ENCODE data around the gene VPS36. TPM values are rescaled to one million over a fixed set of nuclear protein-coding genes. Genes with fewer than 3 reads are reported as not detected.

VPS36 gene
- total RNA-seq, 1 experiment from 2014 or later: 48.7 TPM

GRCh38 chr13:52463526-52463925 lies 13.1 kb upstream of the VPS36 start:
- Histone ChIP-seq H2AFZ (ENCODE audit: low read length) (no peak overlapping the region), H3K79me2 (ENCODE audit: low read length) (peaks cover 84% of the 10 kb centered on the region), H3K9me2 (replicated peaks; ENCODE audit: insufficient read depth, low read length) (no peaks in the 10 kb centered on the region), H3K36me3 (ENCODE audit: insufficient read depth, low read length) (peaks cover 67% of the 10 kb centered on the region), H3K9ac (ENCODE audit: low read length) (no peak overlapping the region), H3K4me2 (ENCODE audit: low read depth, low read length, poor library complexity, severe bottlenecking) (no peak overlapping the region), H3K9me3 (ENCODE audit: low read length) (no peaks in the 10 kb centered on the region), H3K27ac (ENCODE audit: low read length) (no peak overlapping the region), H3K4me1 (ENCODE audit: low read length) (peaks cover 4% of the 10 kb centered on the region; the same call in 1 of the 2 replicates), H3K4me3 (ENCODE audit: low read length) (no peak overlapping the region), H3K27me3 (ENCODE audit: low read length) (no peaks in the 10 kb centered on the region), H4K20me1 (ENCODE audit: insufficient read depth, low read depth, low read length) (peaks cover 10% of the 10 kb centered on the region; the same call in 1 of the 2 replicates)
- DNase-seq: no peak

- peaks cover 92% of the 10 kb centered on the region for H3K79me2 ChIP-seq (ENCODE audit: low read length)
- DNase-seq: no peak
Observed at GRCh38 chr13:52461265-52461664, 10.8 kb upstream of the VPS36 start.

GRCh38 chr13:52459668-52460067 lies 9.2 kb upstream of the VPS36 start:
- Histone ChIP-seq H3K4me3 (ENCODE audit: low read length) (no peak overlapping the region), H3K9ac (ENCODE audit: low read length) (no peak overlapping the region), H2AFZ (ENCODE audit: low read length) (no peak overlapping the region), H3K36me3 (ENCODE audit: insufficient read depth, low read length) (peaks cover 58% of the 10 kb centered on the region), H3K4me1 (ENCODE audit: low read length) (peaks cover 24% of the 10 kb centered on the region), H3K9me2 (replicated peaks; ENCODE audit: insufficient read depth, low read length) (no peaks in the 10 kb centered on the region), H3K9me3 (ENCODE audit: low read length) (no peaks in the 10 kb centered on the region), H3K27ac (ENCODE audit: low read length) (no peak overlapping the region), H4K20me1 (ENCODE audit: insufficient read depth, low read depth, low read length) (0 out of 2 replicates have a peak, but pooled peaks cover 4% of the 10 kb centered on the region), H3K79me2 (ENCODE audit: low read length) (peaks cover 87% of the 10 kb centered on the region), H3K4me2 (ENCODE audit: low read depth, low read length, poor library complexity, severe bottlenecking) (no peak overlapping the region), H3K27me3 (ENCODE audit: low read length) (no peaks in the 10 kb centered on the region)
- DNase-seq: no peak

More at GRCh38 chr13:52461265-52461664, 10.8 kb upstream of the VPS36 start:
- Histone ChIP-seq H3K9me3 (ENCODE audit: low read length) (no peaks in the 10 kb centered on the region), H3K9ac (ENCODE audit: low read length) (no peak overlapping the region), H3K27me3 (ENCODE audit: low read length) (no peaks in the 10 kb centered on the region), H3K27ac (ENCODE audit: low read length) (no peak overlapping the region), H3K4me3 (ENCODE audit: low read length) (no peak overlapping the region), H2AFZ (ENCODE audit: low read length) (no peak overlapping the region), H3K9me2 (replicated peaks; ENCODE audit: insufficient read depth, low read length) (no peaks in the 10 kb centered on the region), H3K36me3 (ENCODE audit: insufficient read depth, low read length) (peaks cover 73% of the 10 kb centered on the region), H4K20me1 (ENCODE audit: insufficient read depth, low read depth, low read length) (peaks cover 4% of the 10 kb centered on the region; the same call in 1 of the 2 replicates), H3K4me2 (ENCODE audit: low read depth, low read length, poor library complexity, severe bottlenecking) (no peak overlapping the region), H3K4me1 (ENCODE audit: low read length) (peaks cover 19% of the 10 kb centered on the region)

DNA sequence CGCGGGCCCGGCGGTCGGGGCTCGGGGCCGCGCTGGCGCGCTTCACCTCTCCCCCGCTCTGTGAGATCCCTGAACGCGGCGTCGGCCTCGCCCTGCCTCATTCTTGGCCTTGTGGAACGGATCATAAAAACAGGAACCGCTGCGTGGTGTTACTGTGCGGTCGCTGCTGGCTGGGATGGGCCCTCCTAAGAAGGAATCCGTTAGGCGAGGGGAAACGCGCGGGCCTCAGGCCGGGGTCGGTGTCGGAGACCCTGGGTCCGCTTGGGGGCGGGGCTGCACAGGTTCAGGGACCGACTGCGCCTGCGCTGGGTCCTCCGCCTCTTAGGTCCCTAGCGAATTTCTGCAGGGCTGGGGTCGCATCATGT lies 5.2 kb upstream of the VPS36 start:
- H3K4me3 ChIP-seq (ENCODE audit: low read length): peak overlapping the region; percentile 94

GRCh38 chr13:52454820-52455676 lies 4.6 kb upstream of the VPS36 start, which contains the start of gene CKAP2:
Gene CKAP2 (plus strand): TSS chr13:52455478. CDS start chr13:52455557, 79 bp downstream.
- Histone ChIP-seq H3K27ac (ENCODE audit: low read length) (peak within 1 kb of the TSS; percentile 88), H3K9me3 (ENCODE audit: low read length) (no peaks in the 10 kb centered on the region), H3K4me3 (ENCODE audit: low read length) (peak within 1 kb of the TSS; percentile 94), H3K36me3 (ENCODE audit: insufficient read depth, low read length) (peaks cover 20% of the 10 kb centered on the region; the same call in 1 of the 2 replicates), H2AFZ (ENCODE audit: low read length) (peak within 1 kb of the TSS; percentile 42), H3K9me2 (replicated peaks; ENCODE audit: insufficient read depth, low read length) (no peaks in the 10 kb centered on the region), H3K79me2 (ENCODE audit: low read length) (peaks cover 45% of the 10 kb centered on the region), H3K9ac (ENCODE audit: low read length) (peak within 1 kb of the TSS; percentile 92), H3K4me2 (ENCODE audit: low read depth, low read length, poor library complexity, severe bottlenecking) (peak within 1 kb of the TSS; percentile 64), H4K20me1 (ENCODE audit: insufficient read depth, low read depth, low read length) (no peaks in the 10 kb centered on the region), H3K4me1 (ENCODE audit: low read length) (peaks cover 37% of the 10 kb centered on the region), H3K27me3 (ENCODE audit: low read length) (no peaks in the 10 kb centered on the region)
- peak; percentile 97 for DNase-seq

More for the DNA sequence above, 5.2 kb upstream of the VPS36 start:
- Histone ChIP-seq H3K79me2 (ENCODE audit: low read length) (peaks cover 49% of the 10 kb centered on the region), H3K4me1 (ENCODE audit: low read length) (peaks cover 36% of the 10 kb centered on the region), H3K9ac (ENCODE audit: low read length) (peak overlapping the region; percentile 92), H3K27me3 (ENCODE audit: low read length) (no peaks in the 10 kb centered on the region), H3K27ac (ENCODE audit: low read length) (peak overlapping the region; percentile 88), H3K9me3 (ENCODE audit: low read length) (no peaks in the 10 kb centered on the region), H3K4me2 (ENCODE audit: low read depth, low read length, poor library complexity, severe bottlenecking) (peak overlapping the region; percentile 64), H3K36me3 (ENCODE audit: insufficient read depth, low read length) (peaks cover 21% of the 10 kb centered on the region; the same call in 1 of the 2 replicates), H4K20me1 (ENCODE audit: insufficient read depth, low read depth, low read length) (no peaks in the 10 kb centered on the region), H3K9me2 (replicated peaks; ENCODE audit: insufficient read depth, low read length) (no peaks in the 10 kb centered on the region), H2AFZ (ENCODE audit: low read length) (peak overlapping the region; percentile 42; the same call in 1 of the 2 replicates)
- peak; percentile 92 for DNase-seq

DNA sequence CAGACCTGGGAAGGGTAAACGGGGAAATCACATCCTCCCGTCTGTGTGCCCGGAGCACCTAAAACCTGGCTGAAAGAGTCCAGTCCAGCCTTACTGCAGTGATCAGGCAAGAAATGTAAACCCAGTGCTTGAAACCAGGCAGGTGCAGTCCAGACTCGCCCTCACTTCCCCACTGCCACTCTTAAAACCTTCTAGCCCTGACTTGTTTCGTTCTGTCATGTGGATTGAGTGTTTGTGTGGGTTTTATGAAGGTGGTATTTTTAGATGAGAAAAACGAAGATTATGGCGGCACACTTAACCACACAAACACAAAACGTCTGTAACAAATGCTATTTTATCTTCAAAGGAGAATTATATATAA lies 4.0 kb upstream of the VPS36 start:
- H3K9me2 ChIP-seq (replicated peaks; ENCODE audit: insufficient read depth, low read length): no peaks in the 10 kb centered on the region
- DNase-seq: peak; percentile 60
- peak overlapping the region; percentile 64 for H3K4me2 ChIP-seq (ENCODE audit: low read depth, low read length, poor library complexity, severe bottlenecking)
- peak overlapping the region; percentile 88 for H3K27ac ChIP-seq (ENCODE audit: low read length)
- no peaks in the 10 kb centered on the region for H3K9me3 ChIP-seq (ENCODE audit: low read length)
- no peaks in the 10 kb centered on the region for H4K20me1 ChIP-seq (ENCODE audit: insufficient read depth, low read depth, low read length)
- H2AFZ ChIP-seq (ENCODE audit: low read length): peak overlapping the region; percentile 22
- no peaks in the 10 kb centered on the region for H3K27me3 ChIP-seq (ENCODE audit: low read length)
- H3K4me1 ChIP-seq (ENCODE audit: low read length): peaks cover 37% of the 10 kb centered on the region
- peak overlapping the region; percentile 92 for H3K9ac ChIP-seq (ENCODE audit: low read length)
- H3K4me3 ChIP-seq (ENCODE audit: low read length): peak overlapping the region; percentile 94
- H3K36me3 ChIP-seq (ENCODE audit: insufficient read depth, low read length): peaks cover 20% of the 10 kb centered on the region; the same call in 1 of the 2 replicates
- peaks cover 45% of the 10 kb centered on the region for H3K79me2 ChIP-seq (ENCODE audit: low read length)

- no peak overlapping the region for H3K4me3 ChIP-seq (ENCODE audit: low read length)
- no peak overlapping the region for H3K27ac ChIP-seq (ENCODE audit: low read length)
- H3K36me3 ChIP-seq (ENCODE audit: insufficient read depth, low read length): peaks cover 13% of the 10 kb centered on the region; the same call in 1 of the 2 replicates
- no peak overlapping the region for H3K4me2 ChIP-seq (ENCODE audit: low read depth, low read length, poor library complexity, severe bottlenecking)
- H3K4me1 ChIP-seq (ENCODE audit: low read length): peaks cover 50% of the 10 kb centered on the region
- no peaks in the 10 kb centered on the region for H3K9me2 ChIP-seq (replicated peaks; ENCODE audit: insufficient read depth, low read length)
- no peak overlapping the region for H2AFZ ChIP-seq (ENCODE audit: low read length)
- no peaks in the 10 kb centered on the region for H3K27me3 ChIP-seq (ENCODE audit: low read length)
- H4K20me1 ChIP-seq (ENCODE audit: insufficient read depth, low read depth, low read length): peaks cover 6% of the 10 kb centered on the region; the same call in 1 of the 2 replicates
- H3K9ac ChIP-seq (ENCODE audit: low read length): no peak overlapping the region
- H3K79me2 ChIP-seq (ENCODE audit: low read length): peaks cover 47% of the 10 kb centered on the region
- no peaks in the 10 kb centered on the region for H3K9me3 ChIP-seq (ENCODE audit: low read length)
- DNase-seq: no peak
Observed at GRCh38 chr13:52452470-52452869, 2.0 kb upstream of the VPS36 start.

GRCh38 chr13:52451135-52451804 lies 836 bp upstream of the VPS36 start:
- Histone ChIP-seq H4K20me1 (ENCODE audit: insufficient read depth, low read depth, low read length) (peaks cover 6% of the 10 kb centered on the region; the same call in 1 of the 2 replicates), H3K36me3 (ENCODE audit: insufficient read depth, low read length) (peaks cover 5% of the 10 kb centered on the region; the same call in 1 of the 2 replicates), H3K4me1 (ENCODE audit: low read length) (peaks cover 39% of the 10 kb centered on the region), H3K9me3 (ENCODE audit: low read length) (no peaks in the 10 kb centered on the region), H3K79me2 (ENCODE audit: low read length) (peaks cover 47% of the 10 kb centered on the region), H2AFZ (ENCODE audit: low read length) (no peak overlapping the region), H3K9me2 (replicated peaks; ENCODE audit: insufficient read depth, low read length) (no peaks in the 10 kb centered on the region), H3K4me3 (ENCODE audit: low read length) (peak overlapping the region; percentile 70; the same call in 1 of the 2 replicates), H3K27ac (ENCODE audit: low read length) (no peak overlapping the region), H3K4me2 (ENCODE audit: low read depth, low read length, poor library complexity, severe bottlenecking) (peak overlapping the region; percentile 70), H3K9ac (ENCODE audit: low read length) (peak overlapping the region; percentile 61; the same call in 1 of the 2 replicates), H3K27me3 (ENCODE audit: low read length) (no peaks in the 10 kb centered on the region)
- DNase-seq: no peak
